GM12864 (cell line): ENCODE data around the gene ABLIM2.

Experiments used
- DNase-seq: peaks from one replicate; pipeline ENCODE4 v3.0.0-alpha.2; 2011; ENCODE audit warnings: low read depth
- H3K4me3 ChIP-seq: 2 replicates; pipeline ENCODE4 v1.5.1; 2011; ENCODE audit warnings: mild to moderate bottlenecking, low read depth, low read length, control low read depth
- TF ChIP-seq, protein P1 (sequence below): IDR thresholded peaks from 2 replicates; pipeline ENCODE4 v1.5.1; 2011; ENCODE audit warnings: low read depth, mild to moderate bottlenecking, moderate library complexity, low read length, control low read depth, inconsistent platforms; ENCODE audit errors: missing control alignments

Gene ABLIM2

DNA sequence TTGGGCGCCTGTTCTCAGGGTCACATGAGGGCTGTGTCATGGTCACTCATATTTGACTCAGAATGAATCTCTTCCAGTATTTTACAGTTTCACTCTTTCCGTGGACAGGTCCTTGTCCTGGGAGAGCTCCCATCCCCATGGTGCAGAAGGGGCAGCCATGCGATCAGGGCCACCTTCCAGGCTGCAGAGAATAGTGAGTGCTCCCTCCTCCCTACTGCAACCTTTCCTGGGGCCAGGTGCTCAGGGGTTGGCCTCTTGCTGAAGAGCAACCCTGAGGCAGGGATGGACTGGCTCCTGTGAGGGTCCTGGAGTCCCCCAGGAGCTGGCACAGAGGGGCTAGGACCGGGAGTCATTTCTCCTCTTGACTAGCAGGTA lies 108.4 kb downstream of the ABLIM2 start:
- DNase-seq: no peak
- H3K4me3 ChIP-seq: no peak overlapping the region
- TF ChIP-seq, protein P1, sequence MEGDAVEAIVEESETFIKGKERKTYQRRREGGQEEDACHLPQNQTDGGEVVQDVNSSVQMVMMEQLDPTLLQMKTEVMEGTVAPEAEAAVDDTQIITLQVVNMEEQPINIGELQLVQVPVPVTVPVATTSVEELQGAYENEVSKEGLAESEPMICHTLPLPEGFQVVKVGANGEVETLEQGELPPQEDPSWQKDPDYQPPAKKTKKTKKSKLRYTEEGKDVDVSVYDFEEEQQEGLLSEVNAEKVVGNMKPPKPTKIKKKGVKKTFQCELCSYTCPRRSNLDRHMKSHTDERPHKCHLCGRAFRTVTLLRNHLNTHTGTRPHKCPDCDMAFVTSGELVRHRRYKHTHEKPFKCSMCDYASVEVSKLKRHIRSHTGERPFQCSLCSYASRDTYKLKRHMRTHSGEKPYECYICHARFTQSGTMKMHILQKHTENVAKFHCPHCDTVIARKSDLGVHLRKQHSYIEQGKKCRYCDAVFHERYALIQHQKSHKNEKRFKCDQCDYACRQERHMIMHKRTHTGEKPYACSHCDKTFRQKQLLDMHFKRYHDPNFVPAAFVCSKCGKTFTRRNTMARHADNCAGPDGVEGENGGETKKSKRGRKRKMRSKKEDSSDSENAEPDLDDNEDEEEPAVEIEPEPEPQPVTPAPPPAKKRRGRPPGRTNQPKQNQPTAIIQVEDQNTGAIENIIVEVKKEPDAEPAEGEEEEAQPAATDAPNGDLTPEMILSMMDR: no peak

DNA sequence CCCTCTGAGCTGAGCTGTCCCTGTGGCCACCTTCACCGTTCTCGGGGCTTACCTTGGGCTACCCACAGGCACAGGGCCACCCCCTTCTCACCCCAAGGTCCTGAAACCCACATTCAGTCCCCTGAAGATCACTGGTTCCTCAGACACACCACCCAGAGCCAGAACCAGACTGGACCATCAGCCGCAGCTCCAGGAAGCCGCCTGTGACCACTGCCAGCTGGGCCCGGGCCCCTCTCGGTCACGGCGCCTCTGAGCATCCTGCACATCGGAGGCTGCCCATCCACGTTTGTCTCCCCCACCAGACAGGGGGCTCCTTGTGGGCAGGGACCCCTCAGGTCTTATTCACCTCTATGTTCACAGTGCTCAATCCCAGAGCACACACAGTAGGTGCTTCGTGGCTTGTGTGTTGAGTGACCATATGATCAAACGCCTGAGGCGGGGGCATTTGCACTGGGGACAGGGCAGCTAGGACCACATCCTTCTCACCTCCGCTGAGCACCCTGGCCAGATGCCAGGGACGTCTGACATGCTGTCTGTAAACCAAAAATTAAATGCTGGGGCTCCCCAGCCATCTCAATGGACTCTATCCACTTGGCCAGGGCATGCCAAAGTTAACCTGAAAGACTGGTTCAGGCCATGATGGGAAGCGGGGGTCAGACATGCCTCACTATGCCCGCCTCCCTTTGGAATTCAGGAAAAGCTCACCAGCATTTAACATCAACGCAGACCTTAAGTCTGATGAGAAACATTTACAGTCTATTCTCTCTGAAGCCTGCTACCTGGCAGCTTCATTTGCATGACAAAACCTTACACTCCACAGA lies 109.5 kb downstream of the ABLIM2 start:
- DNase-seq: no peak
- TF ChIP-seq, protein P1: no peak
- H3K4me3 ChIP-seq: no peak overlapping the region

DNA sequence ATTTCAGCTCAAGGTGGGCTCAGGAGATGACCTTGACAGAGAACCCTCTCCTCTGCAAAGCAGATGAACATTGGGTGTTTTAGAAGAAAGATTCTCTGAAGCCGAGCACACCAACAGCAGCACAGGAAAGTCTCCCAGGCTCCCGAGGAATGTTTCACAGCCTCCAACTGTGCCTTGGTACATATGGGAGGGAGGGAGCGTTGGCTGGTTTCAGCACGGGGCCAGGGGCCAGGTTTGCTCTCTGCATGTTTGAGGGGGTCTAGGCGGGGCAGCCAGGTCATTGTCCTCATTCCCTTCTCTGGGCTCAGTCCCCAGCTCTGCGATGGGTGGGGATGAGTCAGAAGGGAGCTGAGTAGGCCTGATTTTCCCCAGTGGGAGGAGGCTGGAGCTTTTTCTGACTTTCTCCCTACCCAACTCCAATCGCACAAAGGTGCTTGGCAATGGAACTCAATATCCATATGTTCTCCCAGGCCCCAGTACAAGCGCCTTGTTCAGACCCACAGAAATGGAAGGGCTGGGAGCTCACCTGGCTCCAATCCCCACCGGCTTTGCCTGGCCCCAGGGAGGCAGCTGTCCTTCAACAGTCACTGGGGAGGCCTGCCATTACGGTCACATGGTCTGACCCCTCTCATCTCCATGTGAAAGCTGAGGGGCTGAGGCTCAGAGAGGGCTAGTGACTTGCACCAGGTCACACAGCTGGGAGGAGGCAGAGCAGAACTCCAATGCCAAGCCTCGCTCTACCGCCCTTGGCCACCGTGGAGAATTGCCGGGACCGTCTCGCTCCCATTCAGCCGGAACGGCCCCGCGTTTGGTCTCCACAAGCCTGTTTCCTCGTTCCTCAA lies 110.6 kb downstream of the ABLIM2 start:
- TF ChIP-seq, protein P1: no peak
- H3K4me3 ChIP-seq: no peak overlapping the region
- no peak for DNase-seq

DNA sequence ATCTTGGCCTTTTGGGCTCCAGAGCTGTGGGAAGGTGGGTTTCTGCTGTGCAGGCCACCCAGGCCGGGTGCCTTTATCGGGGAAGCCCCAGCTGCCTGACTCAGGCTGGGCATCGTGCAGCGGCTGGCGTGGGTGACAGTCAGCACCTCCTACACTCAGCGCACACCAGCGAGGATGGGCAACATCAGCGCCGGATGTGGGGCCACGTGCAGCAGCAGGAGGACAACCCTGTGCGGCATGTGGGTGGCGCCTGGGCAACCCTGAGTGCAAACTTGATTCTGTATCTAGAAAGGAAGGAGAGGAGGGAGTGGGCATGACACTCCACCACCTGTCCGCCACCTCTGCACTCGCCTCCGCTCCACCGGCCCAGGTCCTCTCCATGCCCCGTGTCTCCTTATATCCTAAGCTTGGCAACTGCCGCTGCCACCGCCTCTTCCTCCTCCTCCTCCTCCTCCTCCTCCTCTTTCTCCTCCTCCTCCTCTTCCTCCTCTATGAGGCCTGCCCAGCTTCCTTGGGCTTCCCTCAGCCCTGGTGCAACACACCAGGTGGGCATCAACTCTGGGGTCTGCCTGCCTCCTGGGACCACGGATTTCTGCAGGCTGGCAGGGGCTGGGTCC lies 111.6 kb downstream of the ABLIM2 start:
- DNase-seq: no peak
- no peak overlapping the region for H3K4me3 ChIP-seq
- TF ChIP-seq, protein P1: no peak

DNA sequence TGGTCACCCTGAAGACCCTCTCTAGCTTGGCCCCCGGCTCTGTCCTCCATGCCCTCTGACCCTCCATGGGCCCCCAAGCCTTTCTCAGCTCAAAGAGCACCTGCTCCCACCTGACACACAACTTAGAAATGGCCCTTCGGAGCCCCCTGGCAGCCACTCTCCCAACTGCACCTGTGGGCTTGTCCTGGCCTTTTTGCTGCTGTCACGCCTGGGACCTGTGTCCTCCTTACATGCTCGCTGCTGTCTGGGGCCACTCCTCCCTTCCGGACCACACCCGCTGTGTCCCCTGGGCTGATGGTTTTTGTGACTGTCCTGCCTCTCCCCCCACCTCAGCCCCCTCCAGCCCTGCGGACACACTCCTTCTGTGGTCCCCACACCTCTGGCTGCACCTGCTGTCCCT lies 112.7 kb downstream of the ABLIM2 start:
- TF ChIP-seq, protein P1: no peak
- no peak overlapping the region for H3K4me3 ChIP-seq
- no peak for DNase-seq

DNA sequence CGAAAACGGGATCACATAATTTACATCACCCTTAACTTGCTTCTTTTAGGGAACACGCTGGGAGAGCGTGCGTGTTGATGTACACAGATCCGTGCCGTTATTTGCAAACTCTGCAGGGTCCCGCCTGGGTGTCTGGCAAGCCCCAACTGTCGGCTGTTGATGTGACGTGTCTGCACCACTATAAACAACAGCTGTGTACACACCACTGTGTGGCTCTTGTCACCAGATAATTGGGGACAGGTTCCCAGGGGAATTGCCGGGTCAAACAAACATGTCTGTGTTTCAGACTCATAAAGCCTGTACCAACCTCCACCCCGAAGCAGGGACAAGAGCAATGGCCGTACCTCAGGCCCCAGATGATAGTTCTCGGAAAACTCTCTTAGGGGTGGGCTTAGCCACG lies 113.9 kb downstream of the ABLIM2 start:
- no peak for DNase-seq
- H3K4me3 ChIP-seq: no peak overlapping the region
- TF ChIP-seq, protein P1: no peak
